ENCODE results near the gene PLCG2. TPM values are rescaled to one million over a fixed set of nuclear protein-coding genes. Genes with fewer than 3 reads are reported as not detected.

The PLCG2 gene
- polyA plus RNA-seq, 3 donors: 19.5 to 47.4 (median 35.5) TPM

GRCh38 chr16:81744385-81744784 is 34.7 kb upstream of the PLCG2 start:
- Histone ChIP-seq H4K20me1 (ENCODE audit: insufficient read depth, low read length) (no peaks in the 10 kb centered on the region), H3K36me3 (replicated peaks in 1 of 2; ENCODE audit: control insufficient read depth in 1 of 2, insufficient read depth in 2 of 2, low read length in 2 of 2) (no peaks in the 10 kb centered on the region), H3K27me3 (ENCODE audit: control insufficient read depth in 2 of 2, insufficient read depth in 2 of 2, low read length in 2 of 2) (no peaks in the 10 kb centered on the region), H3K27ac (ENCODE audit: low read depth in 1 of 2, low read length in 2 of 2) (no peak overlapping the region), H3K4me3 (replicated peaks in 1 of 3; ENCODE audit: low read depth in 2 of 3, low read length in 3 of 3) (no peak overlapping the region), H3K79me2 (ENCODE audit: insufficient read depth, low read length) (no peaks in the 10 kb centered on the region), H3K9ac (ENCODE audit: insufficient read depth, low read length, poor library complexity, severe bottlenecking) (no peak overlapping the region), H2AFZ (ENCODE audit: insufficient read depth, low read depth, low read length, poor library complexity, severe bottlenecking) (no peak overlapping the region), H3K4me2 (replicated peaks; ENCODE audit: extremely low read depth, low read length, poor library complexity, severe bottlenecking) (no peak overlapping the region), H3K9me3 (replicated peaks in 1 of 2; ENCODE audit: control insufficient read depth in 1 of 2, insufficient read depth in 1 of 2, low read length in 2 of 2) (no peaks in the 10 kb centered on the region), H3K4me1 (ENCODE audit: control insufficient read depth in 1 of 2, insufficient read depth in 2 of 2, low read length in 2 of 2) (peaks cover 43 to 47% of the 10 kb centered on the region in 2 donors)
- Mint-ChIP-seq H3K27ac (peak overlapping the region in 1 of 7 donors; percentile 60), H3K36me3 (peaks cover 2 to 3% of the 10 kb centered on the region in 2 donors), H3K9me3 (peaks cover 0 to 5% (median 0%) of the 10 kb centered on the region in 7 donors), H3K4me3 (no peak overlapping the region), H3K27me3 (ENCODE audit: low read depth in 3 of 3) (peaks cover 0 to 3% (median 2%) of the 10 kb centered on the region in 3 donors), H3K4me1 (peaks cover 48% of the 10 kb centered on the region)
- 100% methylated on average over 1 of the region's 4 CpGs for WGBS (ENCODE audit: insufficient coverage)
- intact Hi-C loops (cut with micrococcal nuclease): loop anchor here in 1 of 2 donors (10.0 kb wide), 1 partner anchor 740 kb away; the partner anchor contains the start of genes CENPN and CMC2
- TF ChIP-seq, protein P1, sequence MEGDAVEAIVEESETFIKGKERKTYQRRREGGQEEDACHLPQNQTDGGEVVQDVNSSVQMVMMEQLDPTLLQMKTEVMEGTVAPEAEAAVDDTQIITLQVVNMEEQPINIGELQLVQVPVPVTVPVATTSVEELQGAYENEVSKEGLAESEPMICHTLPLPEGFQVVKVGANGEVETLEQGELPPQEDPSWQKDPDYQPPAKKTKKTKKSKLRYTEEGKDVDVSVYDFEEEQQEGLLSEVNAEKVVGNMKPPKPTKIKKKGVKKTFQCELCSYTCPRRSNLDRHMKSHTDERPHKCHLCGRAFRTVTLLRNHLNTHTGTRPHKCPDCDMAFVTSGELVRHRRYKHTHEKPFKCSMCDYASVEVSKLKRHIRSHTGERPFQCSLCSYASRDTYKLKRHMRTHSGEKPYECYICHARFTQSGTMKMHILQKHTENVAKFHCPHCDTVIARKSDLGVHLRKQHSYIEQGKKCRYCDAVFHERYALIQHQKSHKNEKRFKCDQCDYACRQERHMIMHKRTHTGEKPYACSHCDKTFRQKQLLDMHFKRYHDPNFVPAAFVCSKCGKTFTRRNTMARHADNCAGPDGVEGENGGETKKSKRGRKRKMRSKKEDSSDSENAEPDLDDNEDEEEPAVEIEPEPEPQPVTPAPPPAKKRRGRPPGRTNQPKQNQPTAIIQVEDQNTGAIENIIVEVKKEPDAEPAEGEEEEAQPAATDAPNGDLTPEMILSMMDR (IDR thresholded peaks at IDR 0.05): no peak
- no peak for DNase-seq

DNA sequence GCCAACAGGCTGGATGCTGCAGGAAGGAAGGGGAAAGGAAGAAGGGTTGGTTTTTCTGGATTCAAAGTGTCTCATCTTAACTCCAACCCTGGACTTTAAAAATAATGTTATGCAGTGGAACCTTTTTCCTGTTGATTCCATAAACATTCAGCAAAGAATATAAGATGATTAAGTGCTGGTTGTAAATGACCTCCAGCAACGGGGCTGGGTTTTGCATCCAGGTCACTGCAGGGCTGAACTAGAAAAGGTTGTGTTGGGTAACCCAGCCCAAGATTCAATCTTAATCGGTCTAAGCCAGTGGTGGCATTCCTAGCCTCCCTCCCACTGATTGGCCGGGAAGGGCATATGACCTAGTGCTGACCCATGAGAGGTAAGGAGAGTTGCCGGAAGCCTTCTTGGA is 34.2 kb upstream of the PLCG2 start:
- no peak overlapping the region for H3K9ac ChIP-seq (ENCODE audit: insufficient read depth, low read length, poor library complexity, severe bottlenecking)
- Mint-ChIP-seq H3K4me3 (no peak overlapping the region), H3K27ac (peak overlapping the region in 1 of 7 donors; percentile 60), H3K36me3 (peaks cover 2 to 5% of the 10 kb centered on the region in 2 donors), H3K9me3 (peaks cover 0 to 3% (median 0%) of the 10 kb centered on the region in 7 donors), H3K27me3 (ENCODE audit: low read depth in 3 of 3) (peaks cover under 1 to 3% (median 2%) of the 10 kb centered on the region in 3 donors), H3K4me1 (peaks cover 43% of the 10 kb centered on the region)
- H3K9me3 ChIP-seq (replicated peaks in 1 of 2; ENCODE audit: control insufficient read depth in 1 of 2, insufficient read depth in 1 of 2, low read length in 2 of 2): no peaks in the 10 kb centered on the region
- no peaks in the 10 kb centered on the region for H3K79me2 ChIP-seq (ENCODE audit: insufficient read depth, low read length)
- H3K4me2 ChIP-seq (replicated peaks; ENCODE audit: extremely low read depth, low read length, poor library complexity, severe bottlenecking): no peak overlapping the region
- no peak overlapping the region for H2AFZ ChIP-seq (ENCODE audit: insufficient read depth, low read depth, low read length, poor library complexity, severe bottlenecking)
- H3K27ac ChIP-seq (ENCODE audit: low read depth in 1 of 2, low read length in 2 of 2): no peak overlapping the region
- intact Hi-C loops (cut with micrococcal nuclease): loop anchor here in 1 of 2 donors (10.0 kb wide), 1 partner anchor 740 kb away; the partner anchor contains the start of genes CENPN and CMC2
- DNase-seq: no peak
- H4K20me1 ChIP-seq (ENCODE audit: insufficient read depth, low read length): no peaks in the 10 kb centered on the region
- H3K4me3 ChIP-seq (replicated peaks in 1 of 3; ENCODE audit: low read depth in 2 of 3, low read length in 3 of 3): no peak overlapping the region
- no peaks in the 10 kb centered on the region for H3K36me3 ChIP-seq (replicated peaks in 1 of 2; ENCODE audit: control insufficient read depth in 1 of 2, insufficient read depth in 2 of 2, low read length in 2 of 2)
- H3K27me3 ChIP-seq (ENCODE audit: control insufficient read depth in 2 of 2, insufficient read depth in 2 of 2, low read length in 2 of 2): no peaks in the 10 kb centered on the region
- 100% methylated on average over 1 of the region's 4 CpGs for WGBS (ENCODE audit: insufficient coverage)
- H3K4me1 ChIP-seq (ENCODE audit: control insufficient read depth in 1 of 2, insufficient read depth in 2 of 2, low read length in 2 of 2): peaks cover 37 to 42% of the 10 kb centered on the region in 2 donors
- TF ChIP-seq, protein P1 (IDR thresholded peaks at IDR 0.05): no peak

Data from CD14-positive monocyte (primary cell).